ENCODE measurements around the gene MBOAT1.

Gene MBOAT1

GRCh38 chr6:20211037-20211940, 980 bp downstream of the MBOAT1 start:
- no peak overlapping the region for H3K27ac ChIP-seq
- TF ChIP-seq CTCF (IDR thresholded peaks at IDR 0.05; ENCODE audit: low read depth, low read length) = no peak
- peak overlapping the region; percentile 53 for H3K4me3 ChIP-seq (ENCODE audit: low read depth, low read length)
- H3K9me3 ChIP-seq (ENCODE audit: severe bottlenecking) = no peaks in the 10 kb centered on the region
- no peaks in the 10 kb centered on the region for H3K27me3 ChIP-seq (ENCODE audit: insufficient read depth, low read depth, severe bottlenecking)
- DNase-seq = no peak
- no peaks in the 10 kb centered on the region; the same call in 1 of the 2 replicates for H3K36me3 ChIP-seq

- Histone ChIP-seq H3K27ac (no peak overlapping the region), H3K36me3 (no peaks in the 10 kb centered on the region; the same call in 1 of the 2 replicates), H3K9me3 (ENCODE audit: severe bottlenecking) (no peaks in the 10 kb centered on the region), H3K4me3 (ENCODE audit: low read depth, low read length) (no peak overlapping the region), H3K27me3 (ENCODE audit: insufficient read depth, low read depth, severe bottlenecking) (no peaks in the 10 kb centered on the region)
- DNase-seq = no peak
- no peak for TF ChIP-seq CTCF (IDR thresholded peaks at IDR 0.05; ENCODE audit: low read depth, low read length)
These were observed 2.1 kb downstream of the MBOAT1 start for GRCh38 chr6:20210158-20210557.

- DNase-seq = no peak
- Histone ChIP-seq H3K36me3 (no peaks in the 10 kb centered on the region; the same call in 1 of the 2 replicates), H3K27ac (no peak overlapping the region)
These were observed 3.4 kb downstream of the MBOAT1 start for GRCh38 chr6:20208687-20209378.

GRCh38 chr6:20207088-20207418, 5.2 kb downstream of the MBOAT1 start:
- DNase-seq = no peak
- TF ChIP-seq CTCF (IDR thresholded peaks at IDR 0.05; ENCODE audit: low read depth, low read length) = no peak
- H3K4me3 ChIP-seq (ENCODE audit: low read depth, low read length) = no peak overlapping the region
- no peaks in the 10 kb centered on the region for H3K27me3 ChIP-seq (ENCODE audit: insufficient read depth, low read depth, severe bottlenecking)
- no peaks in the 10 kb centered on the region; the same call in 1 of the 2 replicates for H3K36me3 ChIP-seq
- no peak overlapping the region for H3K27ac ChIP-seq
- no peaks in the 10 kb centered on the region for H3K9me3 ChIP-seq (ENCODE audit: severe bottlenecking)

More at GRCh38 chr6:20208687-20209378, 3.4 kb downstream of the MBOAT1 start:
- Histone ChIP-seq H3K4me3 (ENCODE audit: low read depth, low read length) (no peak overlapping the region), H3K9me3 (ENCODE audit: severe bottlenecking) (no peaks in the 10 kb centered on the region), H3K27me3 (ENCODE audit: insufficient read depth, low read depth, severe bottlenecking) (no peaks in the 10 kb centered on the region)
- no peak for TF ChIP-seq CTCF (IDR thresholded peaks at IDR 0.05; ENCODE audit: low read depth, low read length)

GRCh38 chr6:20205722-20206161, 6.5 kb downstream of the MBOAT1 start:
- DNase-seq = no peak
- Histone ChIP-seq H3K36me3 (no peaks in the 10 kb centered on the region), H3K27ac (no peak overlapping the region), H3K4me3 (ENCODE audit: low read depth, low read length) (no peak overlapping the region), H3K27me3 (ENCODE audit: insufficient read depth, low read depth, severe bottlenecking) (no peaks in the 10 kb centered on the region), H3K9me3 (ENCODE audit: severe bottlenecking) (no peaks in the 10 kb centered on the region)
- no peak for TF ChIP-seq CTCF (IDR thresholded peaks at IDR 0.05; ENCODE audit: low read depth, low read length)
